Astrocyte (in vitro differentiated cells and primary cell): ENCODE measurements around the gene KIRREL3. TPM values are rescaled to one million over a fixed set of nuclear protein-coding genes. Genes with fewer than 3 reads are reported as not detected.

Source experiments
- DNase-seq: peaks from one replicate; pipeline ENCODE4 v3.0.0-alpha.2; 2010; ENCODE audit warnings: low read depth
- FAIRE-seq: peaks from 2 replicates; lab custom pipeline; 2011; peaks lifted over from hg19 to GRCh38; lab: Jason Lieb, UNC
- H2AFZ ChIP-seq: 2 replicates; pipeline ENCODE4 v1.6.0; 2012; ENCODE audit warnings: low read depth, low read length, inconsistent platforms
- H3K27ac ChIP-seq: 2 replicates; pipeline ENCODE4 v1.5.1; 2011; ENCODE audit warnings: low read depth, low read length, inconsistent platforms
- H3K27me3 ChIP-seq: 2 replicates; pipeline ENCODE4 v1.6.0; 2011; ENCODE audit warnings: low read length, inconsistent platforms; ENCODE audit not compliant: insufficient read depth
- H3K36me3 ChIP-seq: 2 replicates; pipeline ENCODE4 v1.5.1; 2011; ENCODE audit warnings: low read length, inconsistent platforms; ENCODE audit not compliant: insufficient read depth
- H3K4me1 ChIP-seq: 2 replicates; pipeline ENCODE4 v1.5.1; 2011; ENCODE audit warnings: low read length, inconsistent platforms; ENCODE audit not compliant: insufficient read depth
- H3K4me2 ChIP-seq: 2 replicates; pipeline ENCODE4 v1.6.0; 2012; ENCODE audit warnings: low read length, inconsistent platforms
- H3K4me3 ChIP-seq: 2 replicates; pipeline ENCODE4 v1.5.1; 2011; ENCODE audit warnings: low read depth, mild to moderate bottlenecking, low read length, inconsistent platforms; ENCODE audit not compliant: insufficient read depth
- H3K79me2 ChIP-seq: 2 replicates; pipeline ENCODE4 v1.6.0; 2012; ENCODE audit warnings: mild to moderate bottlenecking, low read length, inconsistent platforms; ENCODE audit not compliant: insufficient read depth
- H3K9ac ChIP-seq: 2 replicates; pipeline ENCODE4 v1.6.0; 2012; ENCODE audit warnings: mild to moderate bottlenecking, low read length, inconsistent platforms
- H3K9me3 ChIP-seq: 2 replicates; pipeline ENCODE4 v1.5.1; 2012; ENCODE audit warnings: low read depth, mild to moderate bottlenecking, low read length, inconsistent platforms; ENCODE audit not compliant: insufficient read depth
- H4K20me1 ChIP-seq: 2 replicates; pipeline ENCODE4 v1.6.0; 2012; ENCODE audit warnings: low read length, inconsistent platforms; ENCODE audit not compliant: insufficient read depth
- H3K27ac Mint-ChIP-seq: one replicate; pipeline ENCODE4 v1.8.0; 2021; ENCODE audit warnings: mild to moderate bottlenecking, mixed read lengths; ENCODE audit not compliant: unreplicated experiment
- H3K27me3 Mint-ChIP-seq: one replicate; pipeline ENCODE4 v1.8.0; 2021; ENCODE audit warnings: low read depth, mixed read lengths; ENCODE audit not compliant: unreplicated experiment
- H3K36me3 Mint-ChIP-seq: one replicate; pipeline ENCODE4 v1.8.0; 2021; ENCODE audit warnings: low read depth, mixed read lengths; ENCODE audit not compliant: unreplicated experiment
- H3K4me1 Mint-ChIP-seq: one replicate; pipeline ENCODE4 v1.8.0; 2021; ENCODE audit warnings: low read depth, mixed read lengths; ENCODE audit not compliant: unreplicated experiment
- H3K4me3 Mint-ChIP-seq: one replicate; pipeline ENCODE4 v1.8.0; 2021; ENCODE audit warnings: mild to moderate bottlenecking, moderate library complexity, mixed read lengths; ENCODE audit not compliant: unreplicated experiment
- H3K9me3 Mint-ChIP-seq: one replicate; pipeline ENCODE4 v1.8.0; 2021; ENCODE audit warnings: mild to moderate bottlenecking, mixed read lengths; ENCODE audit not compliant: unreplicated experiment
- EZH2 ChIP-seq: IDR thresholded peaks from 2 replicates; pipeline ENCODE4 v1.6.1; 2012; ENCODE audit warnings: mild to moderate bottlenecking, low read length, inconsistent platforms; ENCODE audit not compliant: insufficient read depth
- total RNA-seq: library from RNA; stranded (reverse); gene quantifications from 2 replicates; pipeline ENCODE4 v1.2.1, GENCODE V29; 2021
- TF ChIP-seq, protein P1 (sequence below): IDR thresholded peaks from 2 replicates; pipeline ENCODE4 v1.5.1; 2011; ENCODE audit warnings: low read depth, mild to moderate bottlenecking, inconsistent platforms, low read length, moderate library complexity; ENCODE audit not compliant: insufficient read depth

The KIRREL3 gene
- total RNA-seq, 1 donor from 2014 or later, result 0.91 TPM

GRCh38 chr11:126929179-126930061, 71.2 kb downstream of the KIRREL3 start:
- Histone ChIP-seq H2AFZ (peak overlapping the region; percentile 44), H3K9ac (peak overlapping the region; percentile 65)

DNA sequence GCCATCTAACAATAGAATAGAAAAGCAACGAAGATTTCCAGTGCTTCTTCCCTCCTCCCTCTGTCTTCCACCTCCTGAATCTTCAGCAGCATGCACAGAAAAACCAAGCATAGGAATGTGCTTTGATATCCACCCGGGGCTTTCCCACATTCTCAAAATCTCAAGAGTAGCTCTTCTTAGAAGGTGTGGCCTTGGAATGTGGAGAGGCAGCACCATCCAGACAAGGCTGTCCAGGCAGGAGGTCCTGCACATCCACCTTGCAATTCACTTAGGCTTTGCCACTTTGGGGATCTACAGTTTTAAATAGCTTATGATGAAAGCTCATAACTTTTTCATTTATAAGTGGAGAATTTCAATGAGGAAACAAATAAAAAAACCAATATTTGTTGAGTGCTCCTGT, 72.9 kb downstream of the KIRREL3 start:
- H3K4me3 Mint-ChIP-seq, result no peak overlapping the region
- Histone ChIP-seq H4K20me1 (no peaks in the 10 kb centered on the region), H3K4me1 (peaks cover 16% of the 10 kb centered on the region), H3K9ac (no peak overlapping the region), H3K36me3 (no peaks in the 10 kb centered on the region), H3K4me3 (no peak overlapping the region), H3K79me2 (no peaks in the 10 kb centered on the region), H3K27ac (no peak overlapping the region), H3K4me2 (no peak overlapping the region), H2AFZ (no peak overlapping the region), H3K9me3 (no peaks in the 10 kb centered on the region), H3K27me3 (no peaks in the 10 kb centered on the region)
- peaks cover 7% of the 10 kb centered on the region for H3K27me3 Mint-ChIP-seq
- TF ChIP-seq, protein P1, sequence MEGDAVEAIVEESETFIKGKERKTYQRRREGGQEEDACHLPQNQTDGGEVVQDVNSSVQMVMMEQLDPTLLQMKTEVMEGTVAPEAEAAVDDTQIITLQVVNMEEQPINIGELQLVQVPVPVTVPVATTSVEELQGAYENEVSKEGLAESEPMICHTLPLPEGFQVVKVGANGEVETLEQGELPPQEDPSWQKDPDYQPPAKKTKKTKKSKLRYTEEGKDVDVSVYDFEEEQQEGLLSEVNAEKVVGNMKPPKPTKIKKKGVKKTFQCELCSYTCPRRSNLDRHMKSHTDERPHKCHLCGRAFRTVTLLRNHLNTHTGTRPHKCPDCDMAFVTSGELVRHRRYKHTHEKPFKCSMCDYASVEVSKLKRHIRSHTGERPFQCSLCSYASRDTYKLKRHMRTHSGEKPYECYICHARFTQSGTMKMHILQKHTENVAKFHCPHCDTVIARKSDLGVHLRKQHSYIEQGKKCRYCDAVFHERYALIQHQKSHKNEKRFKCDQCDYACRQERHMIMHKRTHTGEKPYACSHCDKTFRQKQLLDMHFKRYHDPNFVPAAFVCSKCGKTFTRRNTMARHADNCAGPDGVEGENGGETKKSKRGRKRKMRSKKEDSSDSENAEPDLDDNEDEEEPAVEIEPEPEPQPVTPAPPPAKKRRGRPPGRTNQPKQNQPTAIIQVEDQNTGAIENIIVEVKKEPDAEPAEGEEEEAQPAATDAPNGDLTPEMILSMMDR, result no peak
- no peak for TF ChIP-seq EZH2
- H3K27ac Mint-ChIP-seq, result peak overlapping the region; percentile 9
- FAIRE-seq (no peak), DNase-seq (peak; percentile 49)
- peaks cover 6% of the 10 kb centered on the region for H3K36me3 Mint-ChIP-seq
- H3K9me3 Mint-ChIP-seq, result peaks cover 7% of the 10 kb centered on the region
- H3K4me1 Mint-ChIP-seq, result peaks cover 26% of the 10 kb centered on the region

More at GRCh38 chr11:126929179-126930061, 71.2 kb downstream of the KIRREL3 start:
- DNase-seq, result peak; percentile 94
- H3K27ac ChIP-seq, result peak overlapping the region; percentile 79
- H3K9me3 Mint-ChIP-seq, result peaks cover 12% of the 10 kb centered on the region
- H3K4me3 Mint-ChIP-seq, result no peak overlapping the region
- H3K9me3 ChIP-seq, result no peaks in the 10 kb centered on the region
- no peaks in the 10 kb centered on the region for H3K79me2 ChIP-seq
- peaks cover 26% of the 10 kb centered on the region for H3K4me1 Mint-ChIP-seq
- H3K36me3 Mint-ChIP-seq, result peaks cover 3% of the 10 kb centered on the region
- no peak overlapping the region for H3K4me3 ChIP-seq
- FAIRE-seq, result peak; percentile 50
- peaks cover 5% of the 10 kb centered on the region for H3K27me3 Mint-ChIP-seq
- no peaks in the 10 kb centered on the region for H4K20me1 ChIP-seq
- no peak for TF ChIP-seq EZH2
- TF ChIP-seq, protein P1, result no peak
- peak overlapping the region; percentile 58 for H3K4me2 ChIP-seq
- no peaks in the 10 kb centered on the region for H3K27me3 ChIP-seq
- H3K27ac Mint-ChIP-seq, result peak overlapping the region; percentile 50
- H3K36me3 ChIP-seq, result no peaks in the 10 kb centered on the region
- H3K4me1 ChIP-seq, result peaks cover 16% of the 10 kb centered on the region
